HG03095 (cell line): Measurements from ENCODE around the gene PSEN1.

Experiments used
- ATAC-seq: cut with Tn5 transposase; IDR thresholded peaks from one replicate; pipeline ENCODE4 v1.9.1; 2021; ENCODE audit warnings: moderate library complexity; ENCODE audit not compliant: unreplicated experiment

PSEN1 gene

DNA sequence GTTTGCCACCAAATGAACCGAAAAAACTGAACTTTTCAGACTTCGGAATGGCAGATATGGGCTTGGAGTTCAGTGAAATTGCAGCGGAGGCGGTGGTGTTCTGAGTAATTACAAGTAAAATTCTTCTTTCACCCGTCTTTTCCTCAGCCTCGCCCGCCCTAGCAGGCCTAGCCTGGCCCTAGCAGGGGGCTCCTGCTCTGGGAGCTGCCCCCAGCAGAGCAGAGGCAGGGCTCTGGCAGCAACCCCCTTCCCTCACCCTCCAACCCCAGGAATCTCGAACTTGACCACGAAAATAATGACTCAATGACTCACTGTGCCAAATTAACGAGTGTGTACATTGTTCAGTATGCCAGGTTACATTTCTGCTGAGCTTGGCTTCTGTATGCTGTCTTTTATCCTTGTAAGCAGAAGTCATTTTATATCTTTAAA, 102.1 kb downstream of the PSEN1 start:
- ATAC-seq: no peak

- no peak for ATAC-seq
These were observed 102.6 kb downstream of the PSEN1 start for GRCh38 chr14:73238941-73239340.

- no peak for ATAC-seq
These were observed 103.3 kb downstream of the PSEN1 start for GRCh38 chr14:73239393-73240241.

DNA sequence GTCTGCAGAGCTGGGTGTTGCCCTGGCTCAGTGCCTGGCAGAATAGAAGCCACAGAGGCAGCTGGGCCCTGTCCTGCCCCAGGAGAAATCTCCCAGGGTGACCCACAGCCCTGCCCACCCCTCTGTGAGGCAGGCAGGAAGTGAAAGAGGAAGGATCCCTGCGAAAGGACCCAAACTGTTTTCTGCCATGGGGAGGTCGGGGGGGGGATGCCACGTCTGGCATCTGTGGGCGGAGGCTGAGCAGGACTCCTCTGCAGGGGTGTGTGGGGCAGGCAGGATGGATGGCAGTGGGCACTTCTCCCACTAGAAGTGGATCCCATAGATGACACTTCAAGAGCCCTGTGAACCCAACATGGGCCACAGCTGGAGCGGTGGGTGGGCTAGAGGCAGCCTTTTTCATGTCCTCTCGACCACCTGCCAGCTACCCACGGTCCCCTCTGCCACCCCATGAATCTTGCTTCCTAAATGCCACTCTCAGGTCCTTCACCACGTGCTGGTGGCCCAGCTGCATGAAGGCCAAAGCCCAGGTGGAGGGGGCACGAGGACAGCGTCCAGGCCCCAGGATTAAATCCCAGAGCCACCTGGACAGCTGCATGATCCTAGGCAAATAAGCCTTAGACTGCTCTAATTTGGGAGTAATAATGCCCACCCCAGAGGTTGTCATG, 104.6 kb downstream of the PSEN1 start:
- ATAC-seq: no peak

- no peak for ATAC-seq
These were observed 105.3 kb downstream of the PSEN1 start for GRCh38 chr14:73241481-73242165.

DNA sequence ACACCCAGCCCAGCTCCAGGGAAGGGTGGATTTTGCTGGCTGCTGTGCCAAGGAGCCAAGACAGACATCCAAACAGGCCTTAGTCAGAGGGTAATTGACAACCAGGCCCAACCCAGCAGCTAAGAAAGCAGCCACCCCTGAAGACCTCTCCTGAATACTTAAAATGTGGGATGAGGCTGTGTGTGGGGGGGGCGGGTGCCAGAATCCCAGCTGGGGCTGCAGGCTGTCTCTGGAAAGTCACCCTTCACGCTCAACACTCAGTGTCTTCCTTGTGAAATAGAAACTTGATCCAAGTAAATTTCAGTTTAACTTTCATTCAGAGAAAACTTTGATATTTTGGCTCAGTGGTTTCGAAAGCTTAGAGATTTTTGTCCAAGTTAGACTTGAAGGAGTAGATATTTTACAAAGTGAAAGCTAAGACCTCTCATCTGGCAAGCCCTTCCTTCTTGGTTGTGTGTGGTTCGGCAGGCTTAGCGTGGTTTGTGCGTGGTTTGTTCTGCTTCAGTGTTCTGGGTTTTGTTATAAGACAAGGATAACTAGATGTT, 106.1 kb downstream of the PSEN1 start:
- ATAC-seq: no peak

GRCh38 chr14:73243341-73243740, 107.0 kb downstream of the PSEN1 start:
- ATAC-seq: no peak

- ATAC-seq: no peak
These were observed 107.4 kb downstream of the PSEN1 start for GRCh38 chr14:73243748-73244147.

DNA sequence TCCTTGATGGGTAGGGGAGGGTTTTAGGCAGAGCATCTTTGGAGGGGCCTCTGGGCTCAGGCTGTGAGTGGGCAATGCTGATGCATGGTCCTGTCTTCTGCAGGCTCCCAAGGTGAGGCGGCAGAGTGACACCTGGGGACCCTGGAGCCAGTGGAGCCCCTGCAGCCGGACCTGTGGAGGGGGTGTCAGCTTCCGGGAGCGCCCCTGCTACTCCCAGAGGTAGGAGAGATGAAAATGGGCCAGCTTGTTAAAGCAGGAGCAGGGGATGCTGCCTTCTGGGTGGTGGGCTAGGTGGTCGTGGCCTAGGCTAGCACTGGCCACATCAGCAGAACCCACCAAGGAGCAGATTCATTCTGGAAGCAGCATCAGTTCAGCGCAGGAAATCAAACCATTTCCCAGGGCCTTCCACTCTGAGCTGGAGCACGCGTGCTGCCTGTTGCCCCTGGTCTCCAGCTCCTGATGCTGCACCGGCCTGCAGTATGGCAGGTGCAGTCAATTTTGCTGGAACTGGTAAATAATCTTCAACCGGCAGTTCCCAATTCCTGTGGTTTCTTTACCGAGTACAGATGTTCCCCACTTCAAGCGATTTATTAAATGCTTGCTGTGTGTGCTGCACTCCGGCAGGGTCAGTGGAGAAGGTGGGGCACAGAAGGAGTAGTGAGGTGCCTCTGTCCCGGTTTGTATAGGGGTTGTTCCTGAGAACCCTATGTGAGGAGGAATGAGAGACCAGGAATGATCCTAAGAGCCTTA, 108.4 kb downstream of the PSEN1 start:
- ATAC-seq: no peak

DNA sequence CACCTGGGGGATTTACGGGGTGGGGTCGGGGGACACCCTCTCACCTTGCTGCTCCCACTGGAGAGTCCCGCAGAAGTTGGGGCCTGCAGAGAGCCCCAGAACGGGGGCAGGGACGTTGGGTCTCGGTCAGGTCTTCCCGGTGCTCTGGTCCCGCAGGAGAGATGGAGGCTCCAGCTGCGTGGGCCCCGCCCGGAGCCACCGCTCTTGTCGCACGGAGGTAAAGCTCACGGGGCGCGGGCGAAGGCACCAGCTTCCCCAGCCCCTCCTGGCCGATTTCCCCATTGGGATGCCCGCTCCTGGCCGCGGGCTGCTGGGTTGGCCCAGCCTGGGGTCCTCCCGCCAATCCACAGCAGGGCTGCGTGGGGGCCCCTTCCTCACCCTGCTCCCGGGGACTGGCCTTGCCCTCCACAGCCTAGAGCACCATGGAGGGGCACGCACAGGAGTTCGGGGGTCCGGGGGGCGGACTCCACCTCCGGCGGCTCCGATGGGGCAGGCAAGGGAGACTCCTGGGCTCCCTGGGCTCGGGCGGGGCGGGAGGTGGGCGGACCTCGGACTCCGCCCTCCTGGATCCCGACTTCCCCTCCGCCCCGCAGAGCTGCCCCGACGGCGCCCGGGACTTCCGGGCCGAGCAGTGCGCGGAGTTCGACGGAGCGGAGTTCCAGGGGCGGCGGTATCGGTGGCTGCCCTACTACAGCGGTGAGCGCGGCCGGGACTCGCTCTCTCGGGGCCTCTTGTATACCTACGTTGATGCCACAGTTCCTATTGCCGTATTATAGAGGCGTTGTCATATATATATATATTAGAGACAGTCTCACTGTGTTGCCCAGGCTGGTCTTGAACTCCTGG, 109.4 kb downstream of the PSEN1 start:
- ATAC-seq: peak; percentile 58

GRCh38 chr14:73246387-73247150, 110.3 kb downstream of the PSEN1 start:
- no peak for ATAC-seq

DNA sequence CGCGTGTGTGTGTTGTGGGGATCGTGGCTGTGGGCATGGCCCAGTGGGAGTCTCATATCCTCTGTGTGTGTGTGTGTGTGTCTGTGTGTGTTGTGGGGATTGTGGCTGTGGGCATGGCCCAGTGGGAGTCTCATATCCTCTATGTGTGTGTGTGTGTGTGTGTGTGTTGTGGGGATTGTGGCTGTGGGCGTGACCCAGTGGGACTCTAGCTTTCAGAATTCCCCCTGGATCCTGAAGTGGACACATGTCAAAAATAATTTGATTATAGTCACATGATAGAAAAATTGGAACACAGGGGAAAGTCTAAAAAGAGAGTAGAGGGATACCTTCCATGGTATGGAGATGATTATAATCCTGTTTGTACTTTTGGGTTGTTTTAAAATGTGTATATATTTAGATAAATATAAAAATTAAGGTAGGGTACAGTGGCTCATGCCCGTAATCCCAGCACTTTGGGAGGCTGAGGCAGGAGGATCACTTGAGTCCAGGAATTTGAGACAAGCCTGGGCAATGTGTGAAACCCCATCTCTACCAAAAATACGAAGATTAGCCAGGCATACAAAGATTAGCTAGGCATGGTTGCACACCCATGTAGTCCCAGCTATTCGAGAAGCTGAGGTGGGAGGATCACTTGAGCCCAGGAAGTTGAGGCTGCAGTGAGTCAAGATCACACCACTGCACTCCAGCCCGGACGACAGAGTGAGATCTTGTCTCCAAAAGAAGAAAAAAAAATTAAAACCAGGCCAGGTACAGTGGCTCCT, 112.0 kb downstream of the PSEN1 start:
- no peak for ATAC-seq

DNA sequence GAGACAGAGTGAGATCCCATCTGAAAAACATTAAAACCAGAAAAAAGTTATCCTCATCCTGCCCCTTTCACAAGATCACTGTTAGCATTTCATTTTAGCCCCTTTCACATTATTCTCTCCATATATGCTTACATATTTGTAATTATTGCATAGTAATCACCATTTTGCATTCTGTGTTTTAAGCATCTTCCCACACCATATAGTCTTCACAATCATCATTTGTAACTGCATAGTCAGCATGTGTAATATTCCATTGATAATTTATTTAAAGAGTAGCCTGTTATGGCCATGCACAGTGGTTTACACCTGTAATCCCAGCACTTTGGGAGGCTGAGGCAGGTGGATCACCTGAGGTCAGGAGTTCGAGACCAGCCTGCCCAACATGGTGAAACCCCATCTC, 112.8 kb downstream of the PSEN1 start:
- ATAC-seq: no peak

GRCh38 chr14:73249564-73250316, 113.4 kb downstream of the PSEN1 start:
- no peak for ATAC-seq

DNA sequence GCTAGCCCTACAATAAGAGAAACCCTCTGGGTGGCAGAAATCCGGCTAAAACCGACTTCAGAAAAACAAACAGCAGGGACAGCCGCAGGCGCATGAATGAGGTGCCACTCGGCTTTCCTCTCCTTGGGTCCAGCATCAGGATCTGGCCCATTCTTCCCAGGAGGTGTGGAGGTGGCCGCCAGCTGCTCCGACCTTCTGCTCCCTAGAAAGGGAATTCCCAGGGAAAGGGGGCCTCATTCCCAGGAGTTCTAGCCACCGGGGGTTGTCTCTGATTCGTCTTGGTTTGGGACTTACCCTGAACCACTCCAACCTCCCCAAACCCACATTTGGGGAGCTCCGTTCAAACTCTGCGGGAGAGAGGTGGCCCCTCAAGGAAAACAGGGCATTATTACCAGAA, 114.0 kb downstream of the PSEN1 start:
- ATAC-seq: no peak

DNA sequence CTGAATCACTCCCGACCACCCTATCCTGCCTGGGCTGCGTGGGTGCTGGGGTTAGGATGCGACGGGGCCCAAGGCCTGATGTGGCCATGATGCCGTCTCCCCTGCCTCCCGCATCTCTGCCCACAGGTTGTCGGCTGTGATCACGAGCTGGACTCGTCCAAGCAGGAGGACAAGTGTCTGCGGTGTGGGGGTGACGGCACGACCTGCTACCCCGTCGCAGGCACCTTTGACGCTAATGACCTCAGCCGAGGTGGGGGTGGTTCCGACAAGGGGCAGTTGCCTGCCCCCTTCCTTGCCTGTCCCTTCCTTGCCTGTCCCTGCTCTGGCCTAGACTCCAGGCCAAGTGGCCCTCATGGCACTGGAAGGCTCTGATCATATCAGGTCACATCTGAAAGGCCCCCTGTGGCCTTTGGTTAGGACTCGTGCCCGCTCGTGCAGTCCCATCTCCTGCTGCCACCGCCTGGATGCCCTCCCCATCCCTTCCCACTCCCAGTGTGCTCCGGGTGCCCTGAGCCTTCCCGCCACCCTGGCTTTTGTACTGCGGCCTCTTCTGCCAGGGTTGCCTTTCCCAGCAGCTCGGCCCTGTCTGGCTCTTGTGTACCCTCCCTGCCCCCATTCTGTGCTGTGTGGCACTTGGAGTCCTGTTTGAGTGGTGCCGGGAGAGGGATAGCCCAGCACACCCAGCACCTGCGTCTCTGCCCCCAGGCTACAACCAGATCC, 114.6 kb downstream of the PSEN1 start:
- no peak for ATAC-seq
